Activated T-helper 2 cell treated with anti-CD3 and anti-CD28 coated beads, Interferon-gamma antibody, Interleukin-2, Interleukin-4, amounts not matched to agents 10 μg/mL and 5 μg/mL and 100 μg/mL, durations not matched to agents 14 hours and 24 hours and 36 hours (primary cell): Measurements from ENCODE around the gene MOSPD3. TPM values are rescaled to one million over a fixed set of nuclear protein-coding genes. Genes with fewer than 3 reads are reported as not detected.

Experiments
- DNase-seq: peaks from one replicate; pipeline ENCODE4 v3.0.0; 2021; ENCODE audit warnings: low spot score
- H3K27ac Mint-ChIP-seq: one replicate; pipeline ENCODE4 v1.8.0; 2021; ENCODE audit warnings: mixed read lengths
- H3K27me3 Mint-ChIP-seq: one replicate; pipeline ENCODE4 v1.8.0; 2021; ENCODE audit warnings: low read depth, mixed read lengths
- H3K36me3 Mint-ChIP-seq: one replicate; pipeline ENCODE4 v1.8.0; 2021; ENCODE audit warnings: low read depth, mixed read lengths
- H3K4me1 Mint-ChIP-seq: one replicate; pipeline ENCODE4 v1.8.0; 2021; ENCODE audit warnings: low read depth, mixed read lengths
- H3K4me3 Mint-ChIP-seq: one replicate; pipeline ENCODE4 v1.8.0; 2021; ENCODE audit warnings: low read depth, mild to moderate bottlenecking, moderate library complexity, mixed read lengths
- H3K9me3 Mint-ChIP-seq: one replicate; pipeline ENCODE4 v1.8.0; 2021; ENCODE audit warnings: mixed read lengths
- intact Hi-C: fragments of 100-400 bp; cut with micrococcal nuclease; formaldehyde crosslinking; loops from one replicate; pipeline ENCODE4 v1.15.1; 2023
- total RNA-seq: library from RNA; stranded (reverse); gene quantifications from 2 replicates; pipeline ENCODE4 v1.2.3, GENCODE V29; 2022

MOSPD3 gene
- total RNA-seq, 1 donor from 2014 or later: 14.1 TPM

GRCh38 chr7:100588438-100588837, 23.9 kb upstream of the MOSPD3 start:
- H3K27me3 Mint-ChIP-seq: peaks cover 3% of the 10 kb centered on the region
- peaks cover 15% of the 10 kb centered on the region for H3K4me1 Mint-ChIP-seq
- no peaks in the 10 kb centered on the region for H3K9me3 Mint-ChIP-seq
- no peak for DNase-seq
- intact Hi-C loops: loop anchor here (10.0 kb wide), 1 partner anchor 286 kb away; the partner anchor contains the start of gene SRRT
- no peak overlapping the region for H3K27ac Mint-ChIP-seq
- peak overlapping the region; percentile 65 for H3K4me3 Mint-ChIP-seq
- H3K36me3 Mint-ChIP-seq: peaks cover 3% of the 10 kb centered on the region

GRCh38 chr7:100589341-100589947, 22.9 kb upstream of the MOSPD3 start:
- intact Hi-C loops: loop anchor here (10.0 kb wide), 1 partner anchor 285 kb away; the partner anchor contains the start of gene SRRT

GRCh38 chr7:100590077-100590737, 22.1 kb upstream of the MOSPD3 start:
- H3K27ac Mint-ChIP-seq: no peak overlapping the region
- peaks cover 4% of the 10 kb centered on the region for H3K4me1 Mint-ChIP-seq
- intact Hi-C loops: no loop called here
- no peak for DNase-seq
- H3K4me3 Mint-ChIP-seq: no peak overlapping the region
- peaks cover 3% of the 10 kb centered on the region for H3K27me3 Mint-ChIP-seq
- no peaks in the 10 kb centered on the region for H3K9me3 Mint-ChIP-seq
- no peaks in the 10 kb centered on the region for H3K36me3 Mint-ChIP-seq

More at GRCh38 chr7:100589341-100589947, 22.9 kb upstream of the MOSPD3 start:
- no peak overlapping the region for H3K4me3 Mint-ChIP-seq
- no peaks in the 10 kb centered on the region for H3K9me3 Mint-ChIP-seq
- peaks cover 8% of the 10 kb centered on the region for H3K4me1 Mint-ChIP-seq
- peaks cover 3% of the 10 kb centered on the region for H3K27me3 Mint-ChIP-seq
- no peaks in the 10 kb centered on the region for H3K36me3 Mint-ChIP-seq
- DNase-seq: no peak
- no peak overlapping the region for H3K27ac Mint-ChIP-seq

- peaks cover 3% of the 10 kb centered on the region for H3K27me3 Mint-ChIP-seq
- H3K4me3 Mint-ChIP-seq: no peak overlapping the region
- DNase-seq: no peak
- no peak overlapping the region for H3K27ac Mint-ChIP-seq
- peaks cover 1% of the 10 kb centered on the region for H3K4me1 Mint-ChIP-seq
- intact Hi-C loops: no loop called here
- no peaks in the 10 kb centered on the region for H3K9me3 Mint-ChIP-seq
- H3K36me3 Mint-ChIP-seq: no peaks in the 10 kb centered on the region
Observed at GRCh38 chr7:100591596-100591995, 20.7 kb upstream of the MOSPD3 start.

GRCh38 chr7:100595188-100595587, 17.2 kb upstream of the MOSPD3 start:
- Mint-ChIP-seq H3K27me3 (peaks cover 3% of the 10 kb centered on the region), H3K4me1 (peaks cover 3% of the 10 kb centered on the region), H3K27ac (no peak overlapping the region), H3K36me3 (no peaks in the 10 kb centered on the region), H3K4me3 (no peak overlapping the region), H3K9me3 (no peaks in the 10 kb centered on the region)
- intact Hi-C loops: no loop called here
- no peak for DNase-seq

GRCh38 chr7:100598425-100598824, 13.9 kb upstream of the MOSPD3 start:
- no peaks in the 10 kb centered on the region for H3K9me3 Mint-ChIP-seq
- H3K4me1 Mint-ChIP-seq: peaks cover 3% of the 10 kb centered on the region
- H3K36me3 Mint-ChIP-seq: no peaks in the 10 kb centered on the region
- H3K27me3 Mint-ChIP-seq: no peaks in the 10 kb centered on the region
- no peak overlapping the region for H3K4me3 Mint-ChIP-seq
- no peak overlapping the region for H3K27ac Mint-ChIP-seq
- intact Hi-C loops: no loop called here
- DNase-seq: no peak

GRCh38 chr7:100599911-100600729, 12.2 kb upstream of the MOSPD3 start:
- DNase-seq: no peak
- H3K36me3 Mint-ChIP-seq: no peaks in the 10 kb centered on the region
- H3K4me3 Mint-ChIP-seq: no peak overlapping the region
- no peaks in the 10 kb centered on the region for H3K27me3 Mint-ChIP-seq
- H3K4me1 Mint-ChIP-seq: peaks cover 7% of the 10 kb centered on the region
- no peak overlapping the region for H3K27ac Mint-ChIP-seq
- intact Hi-C loops: loop anchor here (10.0 kb wide), 1 partner anchor 645 kb away; the partner anchor contains the start of gene FIS1
- H3K9me3 Mint-ChIP-seq: no peaks in the 10 kb centered on the region

GRCh38 chr7:100600730-100601038, 11.7 kb upstream of the MOSPD3 start:
- no peaks in the 10 kb centered on the region for H3K9me3 Mint-ChIP-seq
- no peak for DNase-seq
- H3K4me3 Mint-ChIP-seq: no peak overlapping the region
- no peaks in the 10 kb centered on the region for H3K27me3 Mint-ChIP-seq
- H3K36me3 Mint-ChIP-seq: no peaks in the 10 kb centered on the region
- H3K4me1 Mint-ChIP-seq: peaks cover 7% of the 10 kb centered on the region
- no peak overlapping the region for H3K27ac Mint-ChIP-seq
- intact Hi-C loops: loop anchor here (10.0 kb wide), 1 partner anchor 644 kb away; the partner anchor contains the start of gene FIS1

- Mint-ChIP-seq H3K4me3 (peak overlapping the region; percentile 79), H3K36me3 (no peaks in the 10 kb centered on the region), H3K4me1 (peaks cover 9% of the 10 kb centered on the region), H3K27me3 (peaks cover 3% of the 10 kb centered on the region), H3K9me3 (no peaks in the 10 kb centered on the region), H3K27ac (peak overlapping the region; percentile 84)
- intact Hi-C loops: loop anchor here (10.0 kb wide), 1 partner anchor 642 kb away; the partner anchor contains the start of gene FIS1
- DNase-seq: no peak
Observed at GRCh38 chr7:100602889-100603725, 9.2 kb upstream of the MOSPD3 start.

GRCh38 chr7:100603726-100604027, 8.7 kb upstream of the MOSPD3 start:
- intact Hi-C loops: loop anchor here (1.0 to 10.0 kb wide), 7 partner anchors 9 to 641 kb away; partner anchors contain the start of genes AGFG2, FBXO24, FIS1 and GNB2
- Mint-ChIP-seq H3K4me1 (peaks cover 6% of the 10 kb centered on the region), H3K27me3 (peaks cover 3% of the 10 kb centered on the region), H3K27ac (peak overlapping the region; percentile 84), H3K36me3 (no peaks in the 10 kb centered on the region), H3K9me3 (no peaks in the 10 kb centered on the region), H3K4me3 (peak overlapping the region; percentile 79)
- no peak for DNase-seq

- Mint-ChIP-seq H3K27me3 (peaks cover 3% of the 10 kb centered on the region), H3K36me3 (no peaks in the 10 kb centered on the region), H3K9me3 (no peaks in the 10 kb centered on the region), H3K4me1 (peaks cover 6% of the 10 kb centered on the region), H3K4me3 (peak overlapping the region; percentile 79), H3K27ac (peak overlapping the region; percentile 84)
- intact Hi-C loops: loop anchor here (1.0 to 10.0 kb wide), 7 partner anchors 8 to 640 kb away; partner anchors contain the start of genes AGFG2, FBXO24, FIS1 and GNB2
- peak; percentile 71 for DNase-seq
Observed at GRCh38 chr7:100604028-100604975, 8.0 kb upstream of the MOSPD3 start.
